ENCODE results near the gene CYP21A2.
"Not testable (repeated sequence)": the region's sequence is repeated elsewhere in the genome, so short reads cannot be mapped to it uniquely, and the experiment has no call there.

- TF ChIP-seq POLR2A (IDR thresholded peaks at IDR 0.05; ENCODE audit: low read depth, low read length); POLR2AphosphoS5 (IDR thresholded peaks at IDR 0.05; ENCODE audit: low read depth, low read length); TAF1 (IDR thresholded peaks at IDR 0.05; ENCODE audit: borderline replicate concordance, low read depth, low read length): not testable (repeated sequence)
Observed at GRCh38 chr6:32029553-32029952, 8.7 kb upstream of the CYP21A2 start.

Data from GM12892 (cell line).